Fibroblast of skin of left biceps (primary cell): Measurements from ENCODE around the gene MCC.

Experiments used
- DNase-seq, 2 experiments: peaks; one replicate each; pipeline ENCODE4 v3.0.0-alpha.2; 2013; ENCODE audit warnings: low read depth in 2 of 2

The MCC gene

DNA sequence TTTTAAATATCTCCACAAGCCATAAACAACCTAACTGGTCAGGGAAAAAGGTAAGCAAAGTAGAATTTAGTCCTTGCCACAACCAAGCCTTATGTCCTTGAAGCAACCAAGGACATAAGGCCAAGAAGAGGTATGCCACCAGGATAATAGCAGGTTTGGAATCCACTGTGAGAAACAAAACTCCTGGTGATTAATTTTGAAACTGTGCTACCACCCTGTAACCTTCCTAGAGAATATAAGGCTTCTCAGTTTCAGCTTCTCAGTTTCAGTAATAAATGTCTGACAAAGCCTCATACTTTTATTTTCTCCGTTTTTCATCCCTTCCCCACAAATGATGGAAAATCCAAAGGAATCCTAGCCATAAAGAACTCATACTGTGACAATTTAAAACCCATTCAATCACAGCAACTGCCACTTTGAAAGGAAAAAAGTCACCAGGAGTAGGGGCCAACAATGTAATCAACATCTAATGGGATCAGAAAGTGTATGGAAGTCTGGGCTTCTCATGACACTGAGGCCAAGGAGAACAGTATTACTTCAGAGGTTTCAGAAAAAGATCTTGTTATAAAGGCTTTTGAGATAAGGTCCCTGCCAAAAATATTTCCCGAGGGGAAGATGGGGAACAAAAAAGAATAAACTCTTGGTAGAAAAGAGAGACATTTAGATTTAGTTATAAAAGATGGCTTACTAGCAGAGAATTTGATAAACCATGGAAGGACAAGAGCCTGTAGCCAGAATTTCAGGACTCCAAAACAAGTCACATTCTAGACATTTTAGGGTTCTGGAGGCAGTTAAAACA, 242.6 kb downstream of the MCC start:
- DNase-seq, result no peak

DNA sequence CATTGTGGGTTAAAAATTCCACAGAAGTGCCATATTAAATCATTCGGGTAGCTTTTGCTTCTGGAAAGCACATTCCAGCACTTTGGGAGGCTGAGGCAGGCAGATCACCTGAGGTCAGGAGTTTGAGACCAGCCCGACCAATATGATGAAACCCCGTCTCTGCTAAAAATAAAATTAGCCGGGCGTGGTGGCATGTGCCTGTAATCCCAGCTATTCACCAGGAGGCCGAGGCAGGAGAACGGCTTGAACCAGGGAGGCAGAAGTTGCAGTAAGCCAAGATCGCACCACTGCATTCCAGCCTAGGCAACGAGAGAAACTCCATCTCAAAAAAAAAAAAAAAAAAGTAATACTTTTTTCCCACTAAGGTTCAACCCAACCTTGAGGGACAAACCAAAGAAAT, 243.3 kb downstream of the MCC start:
- no peak for DNase-seq

DNA sequence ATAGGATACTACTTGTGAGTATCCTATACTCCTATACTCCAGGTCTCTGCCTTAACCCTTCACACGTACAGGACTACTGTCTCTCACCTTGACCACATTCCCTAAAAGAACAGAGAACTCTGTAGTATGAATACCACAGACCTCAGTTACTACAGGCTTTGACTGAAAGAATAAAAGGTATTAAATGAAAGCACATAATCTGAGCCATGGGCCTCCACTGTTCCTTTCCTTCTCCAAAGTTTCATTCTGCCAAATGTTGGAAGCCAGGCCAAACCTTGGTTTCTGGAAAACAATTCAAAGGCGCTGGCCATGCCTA, 244.9 kb downstream of the MCC start:
- DNase-seq, result no peak

DNA sequence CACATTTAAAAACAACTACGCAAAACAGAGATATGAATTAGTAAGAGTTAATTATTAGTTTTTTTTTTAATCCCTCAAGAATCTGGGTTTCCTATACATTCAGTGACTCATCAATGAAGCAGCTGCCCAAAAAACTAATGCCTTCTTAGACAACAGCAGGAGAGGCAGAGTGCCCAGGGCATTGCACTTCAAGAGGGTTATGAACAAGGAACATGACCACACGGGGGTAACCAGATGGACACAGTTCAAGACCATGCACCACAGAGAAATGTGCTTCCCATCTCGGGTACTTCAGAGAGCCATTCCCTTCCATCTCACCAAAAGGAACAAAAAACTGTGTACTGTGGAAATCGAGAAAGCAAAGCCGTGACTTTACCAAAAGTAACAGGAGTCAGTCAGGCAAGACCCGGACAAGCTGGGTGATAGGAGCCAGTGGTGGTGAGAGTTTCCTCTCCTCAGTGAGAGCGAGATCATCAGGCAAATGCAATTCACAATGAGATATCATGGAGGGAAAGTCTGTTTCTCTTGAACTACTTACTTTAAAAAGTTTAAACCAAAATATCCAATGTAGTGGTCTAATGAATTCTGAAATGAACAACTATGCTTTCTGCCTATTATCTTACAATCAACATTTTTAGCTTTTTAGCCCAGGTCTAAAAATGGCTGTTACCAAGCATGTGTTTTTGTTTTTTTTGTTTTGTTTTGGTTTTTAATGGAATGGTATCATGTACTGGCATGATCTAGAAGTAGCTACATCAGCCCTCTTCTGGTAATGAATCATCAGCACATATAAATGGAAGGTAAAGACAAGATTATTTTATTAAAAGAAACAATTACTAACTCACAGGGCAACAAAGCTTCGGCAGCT, 245.5 kb downstream of the MCC start:
- DNase-seq, result no peak

DNA sequence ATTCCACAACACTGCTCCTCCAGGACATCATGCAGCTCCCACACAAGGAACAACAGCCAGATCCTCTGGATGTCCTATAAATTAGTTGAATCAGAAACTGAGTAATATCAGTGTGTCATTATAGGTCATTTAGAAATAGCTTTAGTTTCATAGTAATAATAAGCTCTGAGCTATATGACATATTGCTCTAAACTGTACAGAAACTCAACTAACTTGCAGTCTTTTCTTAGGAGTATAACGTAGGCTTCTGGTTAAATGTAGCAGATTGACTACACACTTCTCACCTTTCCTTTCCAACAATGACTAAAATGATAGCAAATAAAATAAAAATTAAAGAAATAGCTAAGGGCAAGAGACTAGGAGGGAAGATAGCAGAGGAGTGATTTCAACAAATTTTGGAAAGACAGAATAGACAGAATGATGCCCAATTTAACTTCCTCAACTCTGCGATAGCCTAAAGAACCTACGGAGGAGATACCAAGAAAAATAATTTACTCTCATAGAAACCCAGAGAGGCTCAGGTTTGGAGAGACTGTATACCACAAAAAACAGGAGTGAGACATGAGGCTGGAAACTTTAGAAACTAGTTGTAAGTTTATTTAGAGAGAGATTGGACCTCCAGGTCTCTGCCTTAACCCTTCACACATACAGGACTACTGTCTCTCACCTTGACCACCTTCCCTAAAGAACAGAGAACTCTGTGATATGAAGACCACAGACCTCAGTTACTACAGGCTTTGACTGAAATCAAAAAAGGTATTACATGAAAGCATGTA, 247.1 kb downstream of the MCC start:
- DNase-seq, result no peak

DNA sequence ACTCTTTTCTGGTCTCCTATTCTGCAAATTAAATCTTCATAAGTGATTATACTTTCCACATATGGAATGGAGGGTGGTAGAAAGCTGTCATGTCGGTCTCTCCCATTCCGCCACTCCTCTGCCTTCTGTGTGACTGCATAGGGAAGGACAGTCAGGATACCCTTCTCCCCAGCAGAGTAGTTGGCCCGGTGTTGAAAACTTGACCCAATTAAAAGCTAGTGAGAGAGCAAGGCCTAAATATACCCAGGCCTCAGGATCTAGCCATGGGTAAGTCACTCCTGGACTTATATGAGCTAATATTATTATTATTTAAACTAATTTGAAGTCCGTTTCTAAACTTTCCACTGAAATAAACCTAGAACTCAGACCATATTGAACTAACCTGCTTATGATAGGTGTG, 248.2 kb downstream of the MCC start:
- no peak for DNase-seq

DNA sequence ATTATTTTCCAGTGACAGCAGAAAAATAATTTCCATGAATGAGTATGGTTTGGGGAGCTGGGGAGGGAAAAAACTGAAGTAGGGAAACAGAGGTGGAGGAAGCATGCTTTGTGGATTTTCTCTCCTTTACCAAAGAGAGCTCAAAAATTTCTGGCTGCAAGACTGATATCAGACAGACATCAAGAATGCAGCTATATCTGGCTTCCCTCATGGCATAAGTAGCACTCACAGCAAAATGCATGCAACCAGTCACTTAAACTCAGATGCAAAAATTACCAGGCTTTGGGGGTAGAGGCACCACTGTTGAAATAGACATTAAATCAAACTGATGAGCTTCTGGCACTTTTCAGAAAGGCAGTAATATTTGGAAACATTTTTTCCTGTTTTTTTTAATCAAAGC, 250.4 kb downstream of the MCC start:
- DNase-seq, result no peak

DNA sequence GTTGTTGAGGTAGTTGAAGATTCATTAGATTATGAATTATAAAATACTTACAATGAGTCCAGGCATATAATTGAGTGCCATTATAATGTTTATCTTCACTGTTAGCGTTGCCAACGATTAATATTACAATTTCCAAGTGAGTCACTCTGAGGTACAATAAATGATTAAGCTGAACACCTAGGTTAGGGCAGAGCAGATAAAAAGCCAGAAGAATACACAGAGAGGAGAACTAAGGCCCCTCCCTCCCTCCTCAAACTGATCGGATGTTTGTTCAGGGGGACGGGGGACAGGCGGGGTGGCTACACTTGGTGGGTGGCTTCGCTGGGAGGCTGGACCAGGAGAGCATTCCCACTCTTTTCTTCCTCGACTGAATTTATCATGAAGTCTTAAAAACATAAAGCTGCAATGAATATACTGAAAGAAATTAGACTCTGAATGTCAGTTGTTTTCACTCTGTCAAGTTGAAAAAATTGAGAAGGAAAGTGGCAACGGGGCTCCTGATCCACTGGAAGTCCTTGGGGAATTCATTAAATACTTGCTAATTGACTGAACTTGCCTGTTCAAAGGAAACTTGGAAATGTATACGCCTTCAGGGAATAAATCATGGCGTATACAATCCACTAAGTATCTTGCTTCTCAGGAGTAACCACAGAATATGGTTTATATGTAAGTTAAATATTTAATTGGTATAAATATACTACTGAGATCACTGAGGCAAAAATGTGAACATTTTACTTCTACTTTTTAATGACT, 251.5 kb downstream of the MCC start:
- no peak for DNase-seq

DNA sequence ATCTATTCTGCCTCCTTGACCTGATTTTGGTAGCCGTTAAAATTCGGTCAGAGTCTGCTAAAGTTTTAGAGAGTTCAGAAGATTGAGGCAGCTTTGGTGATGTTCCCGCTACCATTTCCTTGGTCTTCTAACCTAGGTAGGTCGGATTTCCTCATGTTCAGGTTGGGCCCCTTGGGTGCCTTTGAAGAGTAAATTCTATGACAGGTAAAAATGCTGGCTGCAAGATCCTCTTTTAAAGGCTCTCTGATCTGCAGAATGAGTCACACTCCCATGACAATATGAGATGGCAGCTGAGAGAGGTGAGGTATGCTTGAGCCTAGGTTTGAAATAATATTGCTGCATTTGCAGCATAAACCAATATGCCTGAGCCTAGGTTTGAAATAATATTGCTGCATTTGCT, 252.4 kb downstream of the MCC start:
- DNase-seq, result no peak

DNA sequence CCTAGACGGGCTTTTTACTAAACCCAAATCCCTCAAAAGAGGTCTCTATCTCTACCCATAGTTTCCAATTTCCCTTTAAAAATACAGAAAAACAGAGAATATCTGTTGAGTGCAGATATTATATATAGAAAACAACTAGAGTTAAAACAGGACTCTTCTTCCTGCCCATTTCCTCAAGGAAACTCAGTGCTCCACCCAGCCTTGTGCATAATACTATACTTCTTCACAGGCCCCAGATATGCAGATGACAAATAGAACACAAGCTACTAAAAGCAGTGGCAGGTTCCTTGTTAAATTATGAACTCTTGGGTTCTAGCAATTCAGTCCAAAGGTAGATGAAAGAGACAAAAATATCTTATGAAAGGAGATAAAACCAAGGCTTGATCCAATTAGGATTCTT, 253.7 kb downstream of the MCC start:
- no peak for DNase-seq

DNA sequence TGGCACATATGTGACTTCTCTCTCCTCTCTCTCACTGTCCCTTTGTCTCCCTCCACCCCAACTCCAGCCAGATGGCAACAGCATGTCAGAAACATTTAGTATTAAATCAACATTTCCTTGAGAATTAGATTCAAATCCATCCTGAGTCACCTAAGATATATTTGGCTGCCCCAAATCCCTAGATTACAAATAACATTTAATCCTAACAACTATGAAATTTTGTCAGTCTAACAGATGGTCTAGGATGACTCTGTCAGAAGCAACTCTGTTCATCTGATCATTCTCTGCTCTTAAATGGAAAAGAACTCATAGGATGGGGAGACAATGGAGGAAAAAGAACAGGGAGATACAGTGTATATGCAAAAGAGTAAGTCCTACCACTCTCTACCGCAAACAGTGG, 254.6 kb downstream of the MCC start:
- DNase-seq, result no peak

DNA sequence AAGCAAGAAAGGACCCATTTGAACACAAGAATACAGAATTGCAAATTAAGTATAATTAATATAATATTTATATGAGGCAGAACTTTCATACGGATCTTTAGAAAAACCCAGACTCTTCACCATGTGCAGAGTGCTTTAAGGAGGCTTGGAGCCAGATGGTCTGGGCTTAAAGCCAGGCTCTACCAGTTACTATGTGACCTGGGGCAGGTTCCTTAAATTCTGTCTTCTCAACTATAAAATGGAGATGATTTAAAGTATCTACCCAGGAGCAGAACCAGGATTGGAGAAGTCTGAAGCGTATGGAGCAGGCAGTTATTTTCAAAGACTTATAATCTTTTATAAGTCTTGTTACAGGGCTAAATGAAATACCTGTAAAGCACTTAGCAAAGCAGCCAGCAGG, 255.6 kb downstream of the MCC start:
- DNase-seq, result no peak

DNA sequence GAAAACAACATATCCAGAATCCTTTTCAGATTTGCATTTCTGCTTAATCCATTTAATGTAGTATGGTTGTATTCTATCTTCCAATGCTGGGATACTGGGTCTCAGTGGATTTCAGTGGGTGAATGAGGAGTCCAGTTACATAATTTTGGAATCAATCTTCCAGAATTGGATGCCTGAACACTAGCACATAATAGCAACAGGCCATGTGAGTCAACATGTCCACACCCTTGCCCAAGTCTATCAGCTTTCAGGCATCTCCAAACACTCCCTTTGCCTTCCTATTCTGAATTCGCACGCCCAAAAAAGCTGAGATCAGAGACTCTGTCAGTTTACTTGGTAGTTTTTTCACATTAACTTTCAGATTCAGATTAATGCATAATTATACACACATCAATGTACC, 256.0 kb downstream of the MCC start:
- DNase-seq, result no peak

DNA sequence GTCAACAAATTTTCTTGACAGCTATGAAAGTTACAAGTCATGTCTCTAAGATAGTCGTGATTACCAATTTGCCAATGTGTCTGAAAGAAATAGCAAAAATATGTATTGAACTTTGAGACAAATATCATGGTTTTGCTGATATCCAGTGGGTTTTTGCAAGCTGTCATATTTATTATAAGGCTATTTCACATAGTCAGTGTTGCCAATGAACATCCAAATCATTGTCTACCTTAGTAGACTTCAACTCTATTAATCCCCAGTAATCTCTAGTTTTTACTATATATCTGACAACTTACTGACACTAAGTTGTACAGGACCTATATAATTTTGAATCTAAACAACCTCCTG, 256.6 kb downstream of the MCC start:
- DNase-seq, result no peak

DNA sequence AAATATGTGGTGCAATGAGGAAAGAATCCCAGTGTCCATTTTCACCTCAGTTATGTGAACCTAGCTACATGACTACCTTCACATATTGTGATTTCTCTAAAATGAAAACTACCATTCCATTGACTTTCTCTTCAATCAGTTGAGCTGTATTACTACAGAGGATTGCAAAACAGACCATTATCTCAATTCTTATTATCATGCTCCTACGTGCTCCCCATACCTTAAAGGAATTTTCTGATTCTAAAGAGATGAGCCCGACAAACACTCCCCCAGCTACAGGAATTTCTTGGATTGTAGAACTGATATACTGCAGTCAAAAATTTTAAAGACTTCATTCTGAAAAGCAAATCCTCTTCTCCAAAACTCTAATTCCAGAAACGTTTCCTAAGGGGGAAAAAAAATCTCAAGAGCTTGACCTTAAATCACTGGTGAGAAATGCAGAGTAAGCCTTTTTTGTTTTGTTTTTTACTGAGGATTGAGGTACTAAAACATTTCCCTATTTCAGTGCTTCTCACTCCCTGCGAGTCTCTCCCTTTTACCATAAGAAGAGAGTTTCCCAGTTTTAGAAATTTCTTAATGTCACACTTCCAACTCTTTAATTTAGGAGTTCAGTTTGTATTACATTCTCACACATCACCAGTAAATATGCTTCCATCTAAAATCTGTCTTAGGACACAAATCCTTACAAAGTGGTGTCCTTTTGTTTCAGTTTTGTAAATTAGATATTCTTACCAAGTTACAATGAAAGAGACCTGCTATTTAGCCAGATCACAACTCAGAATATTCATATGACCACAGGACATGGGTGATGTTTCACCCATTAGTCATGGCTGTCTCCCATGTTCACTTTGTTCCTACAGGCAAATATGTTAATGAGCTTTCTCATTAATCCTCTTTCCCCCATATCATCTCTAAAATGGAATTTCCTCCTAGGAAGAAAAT, 257.3 kb downstream of the MCC start:
- no peak for DNase-seq

DNA sequence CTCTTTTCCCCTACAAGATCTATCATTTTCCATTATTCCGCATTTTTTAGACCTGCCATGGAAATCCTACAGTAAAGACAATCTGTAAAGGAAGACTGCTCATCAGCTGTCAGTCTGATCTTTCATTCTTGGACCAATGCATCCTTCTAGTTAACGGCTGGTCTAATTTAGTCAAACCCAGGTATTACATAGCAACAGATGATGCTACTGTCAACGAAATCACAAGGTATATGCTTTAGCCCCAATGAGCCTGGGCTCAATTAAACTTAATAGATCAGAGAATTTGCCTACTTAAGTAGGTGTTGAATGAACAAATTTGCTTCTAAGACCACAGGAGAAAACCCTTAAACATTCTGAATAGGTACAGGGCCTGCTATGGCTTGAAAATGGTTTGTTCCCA, 260.5 kb downstream of the MCC start:
- no peak for DNase-seq

DNA sequence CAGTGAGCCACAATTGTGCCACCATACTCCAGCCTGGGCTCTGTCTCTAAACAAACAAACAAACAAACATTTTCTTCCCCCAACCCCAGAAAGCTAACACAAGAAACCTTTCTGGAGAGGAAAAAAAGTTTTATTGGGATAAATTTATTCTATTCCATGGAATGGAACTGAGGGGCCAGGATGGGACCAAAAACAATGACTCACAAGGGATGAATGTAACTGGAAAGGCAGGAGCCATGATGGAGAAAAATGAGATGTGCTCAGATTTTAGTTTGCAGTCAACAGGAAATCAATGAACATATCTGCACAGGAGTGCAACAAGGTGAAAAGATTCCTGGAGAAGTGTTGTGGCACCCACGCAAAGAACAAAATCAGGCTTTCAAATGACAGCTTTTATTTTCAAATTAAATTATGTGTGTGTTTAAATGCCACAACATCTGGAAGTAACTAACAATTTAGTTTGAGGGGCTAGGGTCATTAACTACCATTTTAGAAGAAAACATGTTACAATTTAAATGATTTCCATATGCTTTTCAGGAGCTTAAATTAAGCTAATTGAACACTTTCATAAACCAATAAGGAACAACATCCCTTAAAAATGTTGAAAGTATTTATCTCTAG, 262.0 kb downstream of the MCC start:
- no peak for DNase-seq

DNA sequence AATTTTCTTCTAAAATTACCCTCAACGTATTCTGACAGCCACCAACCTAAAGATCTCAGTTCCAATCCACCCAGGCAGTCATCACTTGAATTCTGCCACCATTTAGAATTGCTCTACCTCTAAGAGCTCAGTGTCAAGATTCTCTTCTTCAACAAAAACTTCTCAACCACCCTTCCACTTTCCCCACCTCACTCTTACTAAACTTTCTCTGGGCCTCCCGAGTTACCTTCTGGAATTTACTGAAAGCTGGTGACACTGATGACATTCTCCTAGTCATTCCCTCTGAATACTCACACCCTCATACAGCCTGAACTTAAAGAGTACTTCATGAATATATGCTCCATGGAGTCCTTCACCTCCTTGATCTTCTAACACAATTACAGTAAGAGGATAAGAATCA, 263.0 kb downstream of the MCC start:
- DNase-seq, result no peak

DNA sequence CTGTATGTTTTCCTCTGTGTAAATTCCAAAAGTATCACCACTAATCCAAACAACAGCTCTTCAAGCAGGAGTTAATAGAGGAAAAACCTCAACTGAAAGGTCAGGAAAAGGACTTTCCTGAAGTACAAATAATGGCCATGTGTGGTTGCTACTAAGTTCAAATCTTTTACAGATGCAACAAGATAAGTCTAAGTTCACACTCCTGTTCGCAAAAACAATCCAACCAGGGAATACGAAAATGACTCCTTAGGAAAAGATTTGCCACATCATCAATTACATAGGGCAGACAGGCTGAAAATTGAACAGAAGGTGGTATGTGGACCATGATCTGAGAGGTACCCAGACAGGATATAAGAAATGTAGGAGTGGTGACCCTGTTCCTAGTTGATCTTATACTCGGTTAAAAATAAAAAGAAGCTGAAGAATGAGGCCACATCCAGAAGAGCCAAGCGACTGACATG, 263.6 kb downstream of the MCC start:
- no peak for DNase-seq
